OCI-LY7 (cell line): ENCODE results near the gene CRYBG3.

ENCODE experiments used
- CTCF ChIP-seq: fragments of 200-600 bp; sonication (generic); conservative IDR thresholded peaks from 2 replicates; pipeline ENCODE4 v1.5.1; 2014; ENCODE audit warnings: mild to moderate bottlenecking, antibody characterized with exemption, low read length, moderate library complexity, mixed read lengths
- EZH2phosphoT487 ChIP-seq: fragments of 200-600 bp; sonication (generic); IDR thresholded peaks from 2 replicates; pipeline ENCODE4 v1.6.1; 2018; ENCODE audit warnings: low read depth, borderline replicate concordance, mild to moderate bottlenecking, mixed run types, antibody characterized with exemption, low read length, moderate library complexity, mixed read lengths

- TF ChIP-seq CTCF (no peak), EZH2phosphoT487 (no peak)
Measured at GRCh38 chr3:97939401-97939800, 117.6 kb downstream of the CRYBG3 start.
